Neural cell (in vitro differentiated cells): ENCODE measurements around the gene LDLRAD4. TPM values are rescaled to one million over a fixed set of nuclear protein-coding genes. Genes with fewer than 3 reads are reported as not detected.

Source experiments
- H2AFZ ChIP-seq: fragments of 200-600, 300-800 bp; sonication (generic), shearing (Covaris generic); 2 replicates; pipeline ENCODE4 v1.6.0; 2014; ENCODE audit warnings: low read depth, mild to moderate bottlenecking, antibody characterized with exemption, low read length, moderate library complexity
- H3F3A ChIP-seq: fragments of 200-600 bp; shearing (Covaris generic); 2 replicates; pipeline ENCODE4 v1.6.1; 2016; ENCODE audit warnings: mild to moderate bottlenecking, moderate library complexity, mixed read lengths, antibody characterized with exemption, low read length; ENCODE audit not compliant: insufficient read depth, poor library complexity, severe bottlenecking
- H3K27ac ChIP-seq: fragments of 200-600, 300-800 bp; sonication (generic), shearing (Covaris generic); 2 replicates; pipeline ENCODE4 v1.5.1; 2014; ENCODE audit warnings: mild to moderate bottlenecking, low read length, moderate library complexity
- H3K27me3 ChIP-seq: fragments of 300-800, 200-600 bp; sonication (generic), shearing (Covaris generic); 2 replicates; pipeline ENCODE4 v1.6.0; 2014; ENCODE audit warnings: mild to moderate bottlenecking, low read depth, low read length, moderate library complexity; ENCODE audit not compliant: insufficient read depth
- H3K36me3 ChIP-seq: fragments of 300-800, 200-600 bp; sonication (generic), shearing (Covaris generic); 2 replicates; pipeline ENCODE4 v1.5.1; 2014; ENCODE audit warnings: mild to moderate bottlenecking, antibody characterized with exemption, low read length, moderate library complexity; ENCODE audit not compliant: insufficient read depth
- H3K4me2 ChIP-seq: fragments of 300-800, 200-600 bp; sonication (generic), shearing (Covaris generic); 2 replicates; pipeline ENCODE4 v1.6.0; 2014; ENCODE audit warnings: mild to moderate bottlenecking, low read length
- H3K4me3 ChIP-seq: fragments of 300-800, 200-600 bp; sonication (generic), shearing (Covaris generic); 2 replicates; pipeline ENCODE4 v1.5.1; 2014; ENCODE audit warnings: mild to moderate bottlenecking, low read length, moderate library complexity
- H3K79me2 ChIP-seq: fragments of 200-600 bp; shearing (Covaris generic); replicated peaks from 2 replicates; pipeline ENCODE4 v1.6.0; 2014; ENCODE audit warnings: mild to moderate bottlenecking, low read length, moderate library complexity; ENCODE audit not compliant: insufficient read depth
- H3K9ac ChIP-seq: fragments of 300-800, 200-600 bp; sonication (generic), shearing (Covaris generic); 2 replicates; pipeline ENCODE4 v1.6.1; 2016; ENCODE audit warnings: mild to moderate bottlenecking, low read length, mixed read lengths
- H3K9me2 ChIP-seq: fragments of 200-600 bp; shearing (Covaris generic); 2 replicates; pipeline ENCODE4 v1.6.1; 2016; ENCODE audit warnings: mild to moderate bottlenecking, low read length, mixed read lengths; ENCODE audit not compliant: insufficient read depth
- H3K9me3 ChIP-seq: fragments of 200-600, 300-800 bp; sonication (generic), shearing (Covaris generic); 2 replicates; pipeline ENCODE4 v1.6.1; 2016; ENCODE audit warnings: mild to moderate bottlenecking, mixed run types, low read length, moderate library complexity, mixed read lengths
- H4K20me1 ChIP-seq: fragments of 200-600 bp; shearing (Covaris generic); 2 replicates; pipeline ENCODE4 v1.6.1; 2016; ENCODE audit warnings: mild to moderate bottlenecking, mixed run types; ENCODE audit not compliant: insufficient read depth
- CTCF ChIP-seq: fragments of 450-650 bp; IDR thresholded peaks from 2 replicates; pipeline ENCODE4 v1.5.1; 2014; ENCODE audit warnings: antibody characterized with exemption, mild to moderate bottlenecking, moderate library complexity; ENCODE audit not compliant: poor library complexity, severe bottlenecking
- EP300 ChIP-seq: fragments of 450-650 bp; conservative IDR thresholded peaks from 2 replicates; pipeline ENCODE4 v1.6.1; 2014; ENCODE audit warnings: antibody characterized with exemption, mild to moderate bottlenecking, moderate library complexity; ENCODE audit not compliant: poor library complexity, severe bottlenecking
- EZH2 ChIP-seq: fragments of 200-600, 300-800 bp; shearing (Covaris generic), sonication (generic); IDR thresholded peaks from 2 replicates; pipeline ENCODE4 v1.6.1; 2014; ENCODE audit warnings: antibody characterized with exemption, low read length, borderline replicate concordance, mild to moderate bottlenecking; ENCODE audit not compliant: insufficient read depth, poor library complexity, severe bottlenecking
- MXI1 ChIP-seq: fragments of 450-650 bp; conservative IDR thresholded peaks from 2 replicates; pipeline ENCODE4 v1.6.1; 2014; ENCODE audit warnings: antibody characterized with exemption, mild to moderate bottlenecking; ENCODE audit not compliant: poor library complexity, severe bottlenecking
- POLR2AphosphoS5 ChIP-seq: IDR thresholded peaks from 2 replicates; pipeline ENCODE4 v1.6.1; 2012
- RAD21 ChIP-seq: fragments of 450-650 bp; conservative IDR thresholded peaks from 2 replicates; pipeline ENCODE4 v1.6.1; 2014; ENCODE audit warnings: antibody characterized with exemption, mild to moderate bottlenecking, moderate library complexity
- REST ChIP-seq: IDR thresholded peaks from 2 replicates; pipeline ENCODE4 v1.6.1; 2012; ENCODE audit warnings: borderline replicate concordance
- SMC3 ChIP-seq: fragments of 450-650 bp; conservative IDR thresholded peaks from 2 replicates; pipeline ENCODE4 v1.6.1; 2014; ENCODE audit warnings: antibody characterized with exemption, mild to moderate bottlenecking, moderate library complexity; ENCODE audit not compliant: poor library complexity
- TAF1 ChIP-seq: IDR thresholded peaks from 2 replicates; pipeline ENCODE4 v1.6.1; 2012; ENCODE audit warnings: low read depth
- polyA plus RNA-seq: library from polyadenylated mRNA; depleted of rRNA; stranded (reverse); fragments of >200 nt; gene quantifications from 2 replicates; pipeline ENCODE4 v1.2.3, GENCODE V29; 2014

The LDLRAD4 gene
- polyA plus RNA-seq, 1 donor from 2014 or later = 3.7 TPM

DNA sequence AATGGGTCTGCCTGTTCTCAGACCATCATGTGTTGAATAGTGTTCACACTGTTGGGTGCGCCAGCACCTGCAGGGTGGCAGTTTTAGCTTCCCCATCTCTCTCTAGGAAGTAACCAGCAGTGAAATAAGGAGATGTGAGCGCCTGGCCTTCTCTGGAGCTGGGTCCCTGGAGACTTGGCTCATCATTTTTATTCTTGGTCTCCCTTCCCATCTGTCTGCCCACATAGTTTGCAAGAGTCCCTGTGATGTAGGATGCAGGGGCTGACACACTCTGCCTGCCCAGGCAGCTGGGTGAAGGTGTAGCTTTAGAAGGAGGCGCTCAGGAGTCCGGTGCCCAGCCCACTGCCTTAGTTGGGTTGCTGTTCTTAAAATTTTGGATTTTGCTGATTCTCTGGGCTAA lies 172.2 kb downstream of the LDLRAD4 start:
- Histone ChIP-seq H3K27ac (no peak overlapping the region), H3K9me2 (no peaks in the 10 kb centered on the region), H3K4me3 (no peak overlapping the region), H3K4me2 (no peak overlapping the region), H3K79me2 (no peaks in the 10 kb centered on the region), H3K9ac (no peak overlapping the region), H2AFZ (no peak overlapping the region), H3F3A (no peaks in the 10 kb centered on the region), H3K36me3 (no peaks in the 10 kb centered on the region), H3K9me3 (no peaks in the 10 kb centered on the region), H3K27me3 (no peaks in the 10 kb centered on the region), H4K20me1 (no peaks in the 10 kb centered on the region)
- TF ChIP-seq REST (no peak), POLR2AphosphoS5 (no peak), TAF1 (no peak), SMC3 (no peak), CTCF (no peak), EZH2 (no peak)

DNA sequence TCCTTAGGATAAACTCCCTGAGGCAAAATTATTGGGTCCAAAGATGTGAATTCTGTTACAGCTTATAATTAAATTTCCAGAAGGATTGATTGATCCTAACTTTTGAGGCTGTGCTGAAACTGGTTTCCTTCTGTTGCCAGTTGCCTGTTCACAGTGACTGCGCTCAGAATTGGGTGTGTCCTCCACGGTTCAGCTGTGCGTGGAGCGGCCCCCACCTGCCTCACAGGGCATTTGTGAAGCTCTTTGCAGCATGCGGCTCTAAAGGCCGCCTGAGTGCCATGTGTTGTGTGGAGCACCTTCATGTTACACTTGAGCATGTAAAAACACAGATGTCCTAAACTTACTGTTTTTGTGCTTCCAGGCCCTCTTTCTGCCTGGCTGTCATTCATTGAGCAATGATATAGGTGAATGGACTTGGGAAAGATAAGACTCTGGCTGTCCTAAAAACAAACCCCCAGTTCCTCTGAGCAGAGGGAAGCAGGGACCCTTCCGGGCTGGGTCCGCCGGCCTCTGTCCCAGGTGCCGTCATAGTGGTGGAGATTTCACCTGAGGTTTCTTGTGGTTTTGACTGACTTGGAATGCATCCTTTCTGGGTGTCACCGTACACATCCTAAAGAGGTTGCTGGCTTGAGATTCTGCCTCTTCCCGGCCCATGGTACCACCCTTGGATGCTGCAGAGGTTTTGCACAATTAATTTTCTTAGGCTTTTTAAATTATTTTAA lies 173.6 kb downstream of the LDLRAD4 start:
- Histone ChIP-seq H3F3A (no peaks in the 10 kb centered on the region), H3K36me3 (no peaks in the 10 kb centered on the region), H3K9ac (no peak overlapping the region), H4K20me1 (no peaks in the 10 kb centered on the region), H3K4me3 (no peak overlapping the region), H3K9me3 (no peaks in the 10 kb centered on the region), H3K27ac (no peak overlapping the region), H3K9me2 (no peaks in the 10 kb centered on the region), H3K79me2 (no peaks in the 10 kb centered on the region), H3K4me2 (no peak overlapping the region), H2AFZ (no peak overlapping the region), H3K27me3 (no peaks in the 10 kb centered on the region)
- no peak for TF ChIP-seq RAD21
- no peak for TF ChIP-seq SMC3
- TF ChIP-seq CTCF = no peak
- TF ChIP-seq POLR2AphosphoS5 = no peak
- no peak for TF ChIP-seq MXI1
- TF ChIP-seq EZH2 = no peak
- TF ChIP-seq TAF1 = no peak
- TF ChIP-seq REST = no peak
- no peak for TF ChIP-seq EP300
